Stimulated activated CD8-positive, alpha-beta memory T cell treated with anti-CD3 and anti-CD28 coated beads, Interleukin-7, amount 100 ng/mL, for 4 hours (primary cell): ENCODE measurements around the gene PODN.

Experiments used
- DNase-seq, 2 donors: peaks; one replicate each; pipeline ENCODE4 v3.0.0-alpha.2; 2020; ENCODE audit warnings: low read depth in 2 of 2

Gene PODN

DNA sequence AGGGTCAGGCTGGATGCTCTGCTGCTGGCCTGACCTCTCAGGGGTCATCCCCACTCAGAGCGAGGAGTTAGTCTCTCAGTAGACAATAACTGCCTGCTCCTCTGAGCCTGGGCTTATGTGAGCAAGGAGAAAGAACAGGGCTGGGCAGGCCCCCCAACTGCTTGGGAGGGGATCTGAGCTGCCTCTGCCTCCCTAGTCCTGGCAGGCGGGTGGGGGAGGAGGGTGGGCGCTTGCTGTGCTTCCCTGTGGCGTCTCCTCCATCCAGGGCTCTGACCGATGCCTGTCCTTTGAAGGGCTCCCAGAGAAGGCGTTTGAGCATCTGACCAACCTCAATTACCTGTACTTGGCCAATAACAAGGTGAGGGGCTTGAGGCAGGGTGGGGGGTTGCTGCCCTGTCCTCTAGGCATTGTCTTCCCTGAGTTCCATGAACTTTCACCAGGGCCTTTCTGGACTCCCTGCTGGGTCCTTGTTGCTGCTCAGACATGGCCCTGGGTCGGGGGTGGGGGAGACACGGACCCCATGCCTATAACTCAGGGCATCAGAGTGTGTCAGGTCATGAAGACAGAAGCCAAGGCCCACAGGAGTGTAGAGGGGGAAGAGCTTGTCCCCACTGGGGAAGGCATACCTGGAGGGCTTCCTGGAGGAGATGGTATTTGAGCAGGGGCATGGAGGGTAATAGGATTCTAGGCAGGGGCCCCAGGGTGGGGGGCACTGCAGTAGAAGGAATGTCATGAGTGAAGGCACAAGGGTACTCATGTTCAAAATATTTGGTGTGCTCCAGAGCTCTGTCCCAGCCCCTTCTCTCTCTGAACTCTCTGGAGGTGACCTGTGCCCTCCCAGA lies 12.5 kb downstream of the PODN start:
- DNase-seq: no peak

DNA sequence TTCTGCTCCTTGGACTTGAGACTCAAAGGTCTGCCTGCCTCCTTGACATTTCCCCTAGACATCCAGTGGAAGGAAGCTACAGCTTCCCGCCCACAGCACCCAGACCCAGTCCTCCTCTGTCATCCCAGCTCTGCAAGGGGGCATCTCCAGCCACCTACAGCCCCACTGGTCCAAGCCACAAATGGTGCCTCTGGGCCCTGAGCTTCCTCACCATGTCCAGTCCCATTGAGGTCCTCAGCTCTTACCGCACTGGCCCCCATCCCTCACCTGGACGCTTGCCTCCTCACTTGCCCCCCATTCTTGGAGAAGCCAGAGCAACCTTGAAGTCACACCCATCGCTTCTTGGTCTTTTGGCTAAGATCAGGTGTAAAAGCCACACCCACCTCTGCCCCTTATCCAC lies 13.2 kb downstream of the PODN start:
- DNase-seq: no peak

DNA sequence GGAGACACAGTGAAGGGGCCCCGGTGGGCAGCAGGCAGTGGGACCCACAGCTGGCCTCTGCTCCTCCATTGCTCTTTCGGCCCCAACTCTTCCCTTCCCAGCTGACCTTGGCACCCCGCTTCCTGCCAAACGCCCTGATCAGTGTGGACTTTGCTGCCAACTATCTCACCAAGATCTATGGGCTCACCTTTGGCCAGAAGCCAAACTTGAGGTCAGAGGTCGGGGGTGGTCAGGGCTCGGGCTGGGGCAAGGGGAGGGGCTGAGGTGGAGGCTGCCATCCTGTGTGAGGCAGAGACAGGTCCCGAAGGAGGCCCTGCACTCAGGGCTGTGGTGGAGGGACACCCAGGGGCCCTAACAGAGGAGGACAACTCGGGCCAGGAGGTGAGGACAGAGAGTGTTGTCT lies 13.7 kb downstream of the PODN start:
- no peak for DNase-seq

DNA sequence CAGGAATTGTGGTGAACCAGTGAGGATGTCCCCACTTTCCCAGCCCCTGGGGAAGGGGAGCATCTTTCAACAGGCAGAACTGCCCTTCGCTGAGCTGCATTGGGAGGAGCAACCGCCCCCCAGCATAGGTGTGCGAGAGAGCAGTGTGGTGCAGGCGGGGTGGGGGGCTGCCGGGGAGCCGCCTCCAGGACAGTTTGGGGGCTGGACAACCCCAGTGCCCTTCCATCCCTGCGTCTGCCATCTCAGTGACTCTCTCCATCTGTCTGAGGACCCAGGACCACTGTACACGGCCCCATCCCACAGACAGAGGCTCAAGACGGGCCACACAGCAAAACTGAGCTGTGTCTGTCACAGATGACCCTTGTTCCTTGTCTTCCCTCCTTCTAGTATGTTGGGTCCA lies 14.2 kb downstream of the PODN start:
- DNase-seq: no peak

DNA sequence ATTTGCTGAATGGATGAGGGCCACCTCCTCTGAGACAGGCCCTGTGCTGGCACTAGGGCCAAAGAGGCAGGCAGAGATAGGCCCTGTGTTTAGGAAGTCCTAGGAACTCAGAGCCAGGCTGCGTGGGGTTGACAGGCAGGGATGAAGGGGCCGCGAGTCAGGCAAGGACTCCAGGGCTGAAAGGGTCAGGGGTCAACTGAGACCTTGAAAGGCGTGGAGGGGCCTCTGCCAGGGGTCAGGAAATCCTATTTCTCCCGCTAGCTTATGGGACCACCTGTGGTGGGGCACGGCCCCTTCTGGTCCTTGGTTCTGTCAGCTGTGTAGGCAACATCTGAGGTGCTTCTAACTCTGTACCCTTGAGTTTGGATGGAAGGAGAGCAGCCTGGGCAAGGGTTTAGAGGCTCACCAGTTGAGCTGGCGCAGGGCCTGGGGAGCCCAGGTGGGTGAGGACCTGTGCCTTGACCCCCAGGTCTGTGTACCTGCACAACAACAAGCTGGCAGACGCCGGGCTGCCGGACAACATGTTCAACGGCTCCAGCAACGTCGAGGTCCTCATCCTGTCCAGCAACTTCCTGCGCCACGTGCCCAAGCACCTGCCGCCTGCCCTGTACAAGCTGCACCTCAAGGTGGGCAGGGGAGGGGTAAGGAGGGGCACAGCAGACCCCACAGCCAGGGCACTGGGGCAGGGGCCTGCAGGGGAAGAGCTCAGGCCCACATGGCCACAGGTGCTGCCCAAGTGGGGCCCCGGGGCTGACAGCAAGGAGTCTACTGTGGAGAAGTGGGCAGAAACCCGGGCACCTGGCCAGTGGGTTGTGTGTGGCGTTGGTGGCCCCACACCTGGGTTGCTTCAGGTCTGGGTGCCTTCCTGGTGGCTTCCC lies 14.9 kb downstream of the PODN start:
- no peak for DNase-seq

DNA sequence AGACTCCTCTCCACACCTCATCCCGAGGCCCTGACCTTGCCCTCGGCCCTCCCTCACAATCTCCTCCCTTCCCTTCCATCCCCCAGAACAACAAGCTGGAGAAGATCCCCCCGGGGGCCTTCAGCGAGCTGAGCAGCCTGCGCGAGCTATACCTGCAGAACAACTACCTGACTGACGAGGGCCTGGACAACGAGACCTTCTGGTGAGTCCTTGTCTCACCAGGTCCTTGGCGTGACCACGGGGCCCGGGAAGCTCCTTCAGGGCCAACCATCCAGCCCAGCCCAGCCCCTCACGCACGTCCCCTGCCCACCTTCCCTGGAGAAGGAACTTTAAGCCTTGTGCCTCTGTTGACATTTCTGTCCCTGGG lies 15.6 kb downstream of the PODN start:
- no peak for DNase-seq

DNA sequence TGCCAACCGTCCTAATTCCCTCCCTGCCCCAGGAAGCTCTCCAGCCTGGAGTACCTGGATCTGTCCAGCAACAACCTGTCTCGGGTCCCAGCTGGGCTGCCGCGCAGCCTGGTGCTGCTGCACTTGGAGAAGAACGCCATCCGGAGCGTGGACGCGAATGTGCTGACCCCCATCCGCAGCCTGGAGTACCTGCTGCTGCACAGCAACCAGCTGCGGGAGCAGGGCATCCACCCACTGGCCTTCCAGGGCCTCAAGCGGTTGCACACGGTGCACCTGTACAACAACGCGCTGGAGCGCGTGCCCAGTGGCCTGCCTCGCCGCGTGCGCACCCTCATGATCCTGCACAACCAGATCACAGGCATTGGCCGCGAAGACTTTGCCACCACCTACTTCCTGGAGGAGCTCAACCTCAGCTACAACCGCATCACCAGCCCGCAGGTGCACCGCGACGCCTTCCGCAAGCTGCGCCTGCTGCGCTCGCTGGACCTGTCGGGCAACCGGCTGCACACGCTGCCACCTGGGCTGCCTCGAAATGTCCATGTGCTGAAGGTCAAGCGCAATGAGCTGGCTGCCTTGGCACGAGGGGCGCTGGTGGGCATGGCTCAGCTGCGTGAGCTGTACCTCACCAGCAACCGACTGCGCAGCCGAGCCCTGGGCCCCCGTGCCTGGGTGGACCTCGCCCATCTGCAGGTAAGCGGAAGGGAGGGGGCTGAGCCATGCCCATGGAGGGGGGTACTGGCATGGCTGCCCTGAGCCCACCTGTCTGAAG lies 16.5 kb downstream of the PODN start:
- DNase-seq: no peak

DNA sequence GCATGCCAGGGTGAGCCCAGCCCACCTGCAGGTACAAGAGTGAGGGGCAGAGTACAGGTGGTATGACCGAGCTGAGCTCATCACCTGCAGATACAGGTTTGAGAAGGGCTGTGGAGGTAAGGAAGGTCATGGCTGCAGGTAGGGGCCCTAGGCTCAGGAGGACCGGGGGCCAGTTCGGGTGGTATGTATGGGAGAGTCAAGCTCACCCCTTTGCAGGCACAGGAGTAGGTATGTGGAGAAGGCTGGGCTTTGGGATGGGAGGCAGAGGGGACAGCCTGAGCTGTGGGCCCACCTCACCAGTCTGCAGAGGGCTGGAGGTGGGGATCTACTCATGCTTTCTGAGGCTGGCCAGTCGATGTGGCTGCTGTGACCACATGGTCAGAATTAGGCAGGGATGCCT lies 17.2 kb downstream of the PODN start:
- no peak for DNase-seq

DNA sequence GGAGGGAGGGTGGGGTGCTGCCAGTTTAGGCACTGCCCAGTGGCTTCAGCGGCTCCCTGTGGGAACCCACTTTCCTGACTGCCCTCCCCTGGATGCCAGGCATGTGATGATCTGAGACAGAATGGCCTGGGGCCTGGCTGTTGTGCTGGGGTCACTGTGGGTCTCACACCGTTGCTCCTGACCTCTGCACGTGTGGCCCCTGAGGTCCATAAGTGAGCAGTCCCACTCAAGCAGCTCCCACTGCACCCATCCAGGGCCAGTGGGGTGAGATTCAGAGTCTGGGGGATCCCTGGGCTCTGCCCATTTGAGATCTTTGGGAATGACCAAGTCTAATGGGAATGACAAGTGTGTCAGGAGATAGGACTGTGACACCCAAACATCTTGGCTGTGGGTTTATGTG lies 18.0 kb downstream of the PODN start:
- DNase-seq: no peak

DNA sequence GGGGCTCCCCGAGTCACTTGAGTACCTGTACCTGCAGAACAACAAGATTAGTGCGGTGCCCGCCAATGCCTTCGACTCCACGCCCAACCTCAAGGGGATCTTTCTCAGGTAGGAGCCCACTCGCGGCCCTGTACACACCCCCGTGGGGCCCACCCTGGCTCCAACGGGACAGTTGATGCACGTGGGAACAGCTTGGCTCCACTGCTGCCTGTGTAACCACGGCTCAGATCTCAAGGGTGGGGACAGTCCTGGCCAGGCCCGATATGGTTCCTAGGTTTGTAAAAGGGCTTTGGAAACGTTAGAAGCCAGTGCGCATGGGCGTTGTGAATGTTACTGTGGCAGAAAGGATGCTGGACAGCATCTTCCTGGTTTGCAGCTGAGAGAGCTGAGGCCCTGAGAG lies 18.8 kb downstream of the PODN start:
- DNase-seq: no peak

DNA sequence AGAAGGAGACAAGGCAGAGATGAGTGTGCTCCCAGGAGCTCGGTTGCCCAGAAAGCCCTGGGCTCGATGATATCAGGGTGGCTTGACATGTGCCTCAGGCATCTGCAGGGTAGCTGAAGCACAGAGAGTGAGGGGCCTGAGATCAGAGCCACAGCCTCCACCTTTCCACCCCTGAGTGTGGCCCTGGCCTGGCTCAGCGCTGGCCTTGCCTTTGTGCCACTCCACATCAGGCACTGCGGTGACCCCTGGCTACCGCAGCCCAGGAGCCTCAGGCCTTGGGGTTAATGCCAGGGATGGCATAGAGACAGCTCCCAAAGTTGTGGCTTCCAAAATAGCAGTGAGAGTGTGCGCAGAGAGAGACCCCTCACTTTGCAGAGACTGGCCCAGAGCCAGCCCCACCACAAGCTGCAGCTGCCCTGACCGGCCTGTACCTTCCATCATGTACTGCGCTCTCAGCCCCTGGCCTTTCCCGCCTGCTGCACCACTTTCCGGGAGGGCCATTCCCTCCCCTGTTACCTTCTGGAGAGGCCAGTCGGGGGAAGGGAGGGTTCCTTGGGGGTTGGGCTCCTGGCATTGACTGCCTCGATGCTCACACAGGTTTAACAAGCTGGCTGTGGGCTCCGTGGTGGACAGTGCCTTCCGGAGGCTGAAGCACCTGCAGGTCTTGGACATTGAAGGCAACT lies 19.5 kb downstream of the PODN start:
- DNase-seq: no peak

DNA sequence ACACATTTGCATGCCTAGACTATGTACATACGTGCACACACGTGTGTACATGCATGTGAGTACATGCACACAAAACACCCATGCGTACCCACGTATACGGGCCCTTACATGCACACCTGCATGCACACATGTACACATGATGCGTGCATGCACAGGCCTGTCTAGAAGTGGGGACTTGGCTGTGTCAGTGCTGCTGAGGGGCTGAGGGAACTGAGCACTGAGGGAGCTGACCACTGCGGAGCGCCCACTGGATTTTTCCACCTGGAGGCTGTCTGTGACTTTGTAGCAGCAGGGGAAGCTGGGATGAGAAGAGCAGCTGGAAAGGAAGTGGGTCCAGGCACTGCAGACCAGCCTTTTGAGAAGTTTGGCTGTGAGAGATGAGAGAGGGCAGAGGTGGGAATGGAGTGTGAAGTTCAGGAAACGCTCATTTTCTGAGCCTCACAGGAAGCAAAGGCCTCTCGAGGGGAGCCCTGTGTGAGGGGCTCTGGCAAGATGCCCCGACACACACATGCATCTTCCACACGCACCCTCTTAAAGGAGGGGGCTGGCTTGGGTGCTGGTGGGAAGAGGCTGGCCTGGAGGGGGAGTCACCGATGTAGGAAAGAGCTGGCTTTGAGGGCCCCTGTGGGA lies 20.9 kb downstream of the PODN start:
- no peak for DNase-seq

DNA sequence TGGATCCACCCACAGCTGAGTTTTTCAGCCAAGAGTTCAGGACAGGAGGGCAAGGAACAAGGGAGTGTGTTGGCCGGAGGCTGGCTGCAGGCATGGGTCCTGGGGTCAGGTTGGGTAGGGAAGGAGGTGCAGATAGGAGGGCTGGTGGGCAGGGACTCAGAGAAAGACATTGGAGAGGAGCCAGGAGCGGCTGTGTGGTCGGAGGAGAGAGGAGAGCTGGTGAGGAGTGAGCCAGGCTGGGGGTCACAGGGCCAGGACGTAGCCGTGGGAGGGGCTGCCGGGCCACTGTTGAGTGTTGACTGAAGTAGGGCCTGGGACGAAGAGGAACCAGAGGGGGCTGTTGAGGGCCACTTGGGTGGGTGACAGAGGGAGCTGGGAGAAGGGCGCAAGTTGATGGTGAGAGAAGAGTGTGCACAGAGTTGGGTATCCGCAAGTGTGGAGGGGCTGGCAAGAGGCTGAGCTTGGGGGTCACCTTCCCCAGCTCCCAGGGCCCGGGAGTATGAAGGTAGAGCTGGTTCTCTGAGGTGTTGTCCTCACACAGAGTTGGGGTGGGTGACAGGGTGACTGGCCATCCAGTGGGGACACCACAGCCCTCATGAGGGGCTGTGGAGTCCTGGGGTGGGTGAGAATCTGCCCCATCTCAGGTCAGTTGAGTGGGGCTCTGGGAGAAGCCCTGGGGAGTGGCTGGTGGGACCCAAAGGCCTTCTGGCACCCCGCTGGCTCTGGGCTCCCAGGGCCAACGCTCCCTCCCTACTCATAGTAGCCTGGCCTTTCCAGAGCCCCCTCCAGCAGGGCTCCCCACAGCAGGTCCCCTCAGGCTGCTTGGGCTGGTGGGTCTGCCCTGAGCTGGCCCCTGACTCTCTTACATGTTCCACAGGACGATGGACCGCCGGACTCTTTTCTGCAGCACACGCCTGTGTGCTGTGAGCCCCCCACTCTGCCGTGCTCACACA lies 21.9 kb downstream of the PODN start:
- DNase-seq: no peak

DNA sequence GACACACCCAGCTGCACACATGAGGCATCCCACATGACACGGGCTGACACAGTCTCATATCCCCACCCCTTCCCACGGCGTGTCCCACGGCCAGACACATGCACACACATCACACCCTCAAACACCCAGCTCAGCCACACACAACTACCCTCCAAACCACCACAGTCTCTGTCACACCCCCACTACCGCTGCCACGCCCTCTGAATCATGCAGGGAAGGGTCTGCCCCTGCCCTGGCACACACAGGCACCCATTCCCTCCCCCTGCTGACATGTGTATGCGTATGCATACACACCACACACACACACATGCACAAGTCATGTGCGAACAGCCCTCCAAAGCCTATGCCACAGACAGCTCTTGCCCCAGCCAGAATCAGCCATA lies 22.6 kb downstream of the PODN start:
- DNase-seq: no peak

DNA sequence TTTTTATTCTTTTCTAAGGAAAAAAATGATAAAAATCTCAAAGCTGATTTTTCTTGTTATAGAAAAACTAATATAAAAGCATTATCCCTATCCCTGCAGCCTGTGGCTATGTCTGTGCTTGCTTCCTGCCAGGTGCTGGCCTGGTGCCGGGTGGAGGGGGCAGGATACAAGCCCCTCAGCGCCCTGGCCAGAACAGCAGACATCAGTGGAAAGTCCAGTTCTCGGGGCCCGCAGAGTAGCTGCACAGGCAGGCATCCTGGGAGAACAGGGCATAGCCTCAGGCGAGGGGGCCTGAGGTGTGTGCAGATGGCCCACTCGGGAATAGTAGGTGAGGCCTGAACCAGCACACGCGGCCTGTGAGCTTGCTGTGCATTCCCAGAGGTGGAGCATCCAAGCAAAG lies 23.4 kb downstream of the PODN start:
- DNase-seq: no peak

DNA sequence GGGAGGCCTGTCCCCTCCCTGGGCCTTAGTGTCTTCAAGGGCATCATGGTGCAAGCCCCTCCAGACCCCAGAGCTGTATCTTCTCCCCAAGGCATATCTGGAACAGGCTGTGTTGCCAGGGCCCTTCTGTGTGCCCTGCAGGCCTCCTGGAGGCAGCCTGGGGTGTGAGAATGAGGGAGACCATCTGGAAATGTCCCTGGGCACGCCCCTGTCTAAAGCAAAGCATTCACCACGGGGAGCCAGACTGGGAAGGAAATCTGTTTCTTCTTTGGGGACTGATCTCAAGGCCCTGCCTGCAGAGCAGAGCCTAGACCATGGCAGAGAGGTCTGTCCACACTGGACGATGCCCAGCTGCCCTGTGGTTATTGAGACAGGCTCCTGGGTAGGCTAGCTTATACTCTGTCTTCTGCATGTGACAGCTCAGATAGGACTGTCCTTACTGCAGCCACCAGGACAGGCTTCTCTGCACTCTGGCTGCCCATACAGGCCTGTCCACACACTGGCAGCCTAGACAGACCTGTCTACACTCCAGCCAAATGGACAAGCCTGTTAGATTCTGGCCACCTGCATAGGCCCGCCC lies 24.6 kb downstream of the PODN start:
- DNase-seq: no peak

DNA sequence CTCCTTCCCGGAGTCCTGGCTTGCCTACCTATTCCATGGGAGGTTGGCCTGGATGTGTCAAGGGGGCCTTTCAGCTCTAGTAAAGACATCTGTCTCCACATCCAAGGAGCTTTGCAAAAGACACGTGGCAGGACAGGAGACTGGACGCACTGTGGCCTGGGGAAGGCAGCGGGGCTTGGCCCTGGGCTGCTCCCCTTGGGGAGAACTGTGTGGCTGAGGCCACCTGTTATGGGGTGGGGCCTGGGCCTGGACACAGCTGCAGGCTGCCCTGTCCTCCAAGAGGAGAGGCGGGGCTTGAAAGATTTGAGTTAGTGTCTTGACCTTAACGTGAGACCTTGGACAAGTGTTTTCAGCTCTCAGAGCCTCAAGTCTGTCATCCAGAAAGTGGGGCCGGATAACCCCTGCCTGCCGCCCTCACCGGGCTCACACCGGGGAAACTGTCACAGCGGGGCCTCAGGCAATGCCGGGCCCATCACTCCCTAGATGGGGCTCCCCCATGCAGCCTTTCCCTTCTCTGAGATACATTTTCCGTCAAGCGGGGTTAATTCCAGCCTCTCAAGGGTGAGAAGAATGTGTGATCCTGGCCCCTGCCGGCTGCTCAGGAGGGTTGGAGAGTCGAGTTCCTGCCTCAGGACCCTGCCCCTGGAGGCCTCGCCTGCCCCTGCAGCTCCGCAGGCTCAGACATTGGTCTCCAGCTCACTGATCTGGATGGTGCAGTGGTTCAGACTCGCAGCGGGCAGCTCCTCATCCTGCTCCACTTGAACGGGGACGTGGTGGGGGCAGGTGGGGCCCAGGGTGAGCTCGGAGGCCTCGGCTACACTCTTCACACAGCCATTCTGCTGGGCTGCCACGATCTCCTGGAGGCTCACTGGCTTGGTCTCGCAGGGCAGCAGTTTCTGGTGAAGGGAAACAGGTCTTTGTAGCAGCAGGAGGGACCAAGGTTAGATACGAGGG lies 25.6 kb downstream of the PODN start:
- DNase-seq: no peak

DNA sequence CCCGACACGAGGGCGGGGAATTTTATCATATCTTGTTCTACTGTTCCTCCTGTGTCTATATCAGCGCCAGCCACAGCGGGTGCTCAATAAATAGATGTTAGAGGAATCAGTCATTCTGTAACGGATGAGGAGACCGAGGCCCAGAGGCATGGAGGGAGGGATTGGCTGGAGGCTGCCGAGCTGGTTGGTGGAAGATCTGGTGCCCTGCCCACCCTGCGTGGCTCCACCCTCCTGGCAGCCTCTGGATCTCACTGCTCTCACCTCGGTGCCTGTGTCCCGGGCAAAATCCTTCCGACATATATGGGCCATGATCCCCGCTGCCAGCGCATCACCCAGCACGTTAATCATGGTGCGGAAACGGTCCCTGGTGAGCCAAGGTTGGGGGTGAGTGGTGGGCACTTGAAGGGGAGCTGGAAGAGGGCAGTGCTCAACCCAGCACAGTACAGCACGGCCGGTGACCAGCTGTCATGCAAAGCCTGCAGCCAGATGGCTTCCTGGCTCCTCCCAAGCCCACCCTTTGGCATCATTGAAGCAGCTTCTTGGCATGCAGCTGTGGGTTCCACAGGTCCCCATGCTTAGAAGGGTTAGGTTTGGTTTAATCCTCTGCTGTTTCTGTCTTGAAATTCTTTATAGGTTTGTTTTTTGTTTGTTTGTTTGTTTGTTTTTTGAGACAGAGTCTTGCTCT lies 26.7 kb downstream of the PODN start:
- DNase-seq: no peak
